ENCODE results near the gene NHS. TPM values are rescaled to one million over a fixed set of nuclear protein-coding genes. Genes with fewer than 3 reads are reported as not detected.

NHS gene
- total and polyA plus RNA-seq, 2 of the 13 experiments (the other 11 are each of a cell fraction or from before 2014, with no cell fraction given): 0.02 TPM; not detected in 1

GRCh38 chrX:17682259-17682658 is 307.3 kb downstream of the NHS start:
- in situ Hi-C loops (cut with HindIII; ENCODE audit: extremely low pct_ligation_motif_present, low pct_unique_long_range_greater_than_20kb): loop anchor here (25.0 kb wide), 1 partner anchor 445 kb away; no protein-coding TSS in a partner anchor

More at GRCh38 chrX:17682259-17682658, 307.3 kb downstream of the NHS start:
- no peaks in the 10 kb centered on the region for H3K27me3 ChIP-seq (ENCODE audit: control insufficient read depth in 1 of 2, insufficient read depth in 2 of 2, low read length in 2 of 2)
- no peak overlapping the region for H2AFZ ChIP-seq (ENCODE audit: low read length)
- H3K9me3 ChIP-seq (ENCODE audit: low read length): no peaks in the 10 kb centered on the region
- no TSS peak for BruUV-seq (replicated peaks)
- H3K27ac ChIP-seq (ENCODE audit: extremely low read length, insufficient read depth, low read length): no peak overlapping the region
- H3K79me2 ChIP-seq (ENCODE audit: insufficient read depth, low read length): no peaks in the 10 kb centered on the region
- intact Hi-C loops (cut with micrococcal nuclease; ENCODE audit: unreplicated experiment): no loop called here
- DNase-seq (ENCODE audit: low spot score) (no peak), FAIRE-seq (no peak), ATAC-seq (no peak)
- TF ChIP-seq ZNF17 (CRISPR knock-in tag; IDR thresholded peaks at IDR 0.05) (no peak), DZIP1 (CRISPR knock-in tag; IDR thresholded peaks at IDR 0.05) (no peak), ATF3 (CRISPR knock-in tag; IDR thresholded peaks at IDR 0.05) (no peak), ZNF280B (CRISPR knock-in tag; IDR thresholded peaks at IDR 0.05; ENCODE audit: borderline replicate concordance) (no peak), CCAR2 (optimal IDR thresholded peaks at IDR 0.05; ENCODE audit: low read depth, low read length) (no peak), ZBTB7B (CRISPR knock-in tag; IDR thresholded peaks at IDR 0.05) (no peak), ZNF143 (CRISPR knock-in tag; IDR thresholded peaks at IDR 0.05) (no peak), ZNF619 (CRISPR knock-in tag; IDR thresholded peaks at IDR 0.05) (no peak), SIN3A (IDR thresholded peaks at IDR 0.05; ENCODE audit: borderline replicate concordance, low read depth, low read length) (no peak)
- TF ChIP-seq, protein P1, sequence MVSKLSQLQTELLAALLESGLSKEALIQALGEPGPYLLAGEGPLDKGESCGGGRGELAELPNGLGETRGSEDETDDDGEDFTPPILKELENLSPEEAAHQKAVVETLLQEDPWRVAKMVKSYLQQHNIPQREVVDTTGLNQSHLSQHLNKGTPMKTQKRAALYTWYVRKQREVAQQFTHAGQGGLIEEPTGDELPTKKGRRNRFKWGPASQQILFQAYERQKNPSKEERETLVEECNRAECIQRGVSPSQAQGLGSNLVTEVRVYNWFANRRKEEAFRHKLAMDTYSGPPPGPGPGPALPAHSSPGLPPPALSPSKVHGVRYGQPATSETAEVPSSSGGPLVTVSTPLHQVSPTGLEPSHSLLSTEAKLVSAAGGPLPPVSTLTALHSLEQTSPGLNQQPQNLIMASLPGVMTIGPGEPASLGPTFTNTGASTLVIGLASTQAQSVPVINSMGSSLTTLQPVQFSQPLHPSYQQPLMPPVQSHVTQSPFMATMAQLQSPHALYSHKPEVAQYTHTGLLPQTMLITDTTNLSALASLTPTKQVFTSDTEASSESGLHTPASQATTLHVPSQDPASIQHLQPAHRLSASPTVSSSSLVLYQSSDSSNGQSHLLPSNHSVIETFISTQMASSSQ (IDR thresholded peaks at IDR 0.05; ENCODE audit: low read depth): no peak
- TF ChIP-seq, protein P1 (CRISPR knock-in tag; IDR thresholded peaks at IDR 0.05; ENCODE audit: borderline replicate concordance): no peak
- TF ChIP-seq, protein P2, sequence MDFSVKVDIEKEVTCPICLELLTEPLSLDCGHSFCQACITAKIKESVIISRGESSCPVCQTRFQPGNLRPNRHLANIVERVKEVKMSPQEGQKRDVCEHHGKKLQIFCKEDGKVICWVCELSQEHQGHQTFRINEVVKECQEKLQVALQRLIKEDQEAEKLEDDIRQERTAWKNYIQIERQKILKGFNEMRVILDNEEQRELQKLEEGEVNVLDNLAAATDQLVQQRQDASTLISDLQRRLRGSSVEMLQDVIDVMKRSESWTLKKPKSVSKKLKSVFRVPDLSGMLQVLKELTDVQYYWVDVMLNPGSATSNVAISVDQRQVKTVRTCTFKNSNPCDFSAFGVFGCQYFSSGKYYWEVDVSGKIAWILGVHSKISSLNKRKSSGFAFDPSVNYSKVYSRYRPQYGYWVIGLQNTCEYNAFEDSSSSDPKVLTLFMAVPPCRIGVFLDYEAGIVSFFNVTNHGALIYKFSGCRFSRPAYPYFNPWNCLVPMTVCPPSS (IDR thresholded peaks at IDR 0.05): no peak
- H3K9ac ChIP-seq (ENCODE audit: insufficient read depth, low read depth, low read length): no peak overlapping the region
- no peak overlapping the region for H3K4me3 ChIP-seq (replicated peaks in 1 of 3; ENCODE audit: insufficient read depth in 1 of 3, low read depth in 2 of 3, low read length in 3 of 3)
- H3K4me2 ChIP-seq (ENCODE audit: low read depth, low read length): no peak overlapping the region
- CTCF ChIA-PET (ENCODE audit: low intra/inter-chr PET ratio, low total read pairs): no interaction called here
- no peaks in the 10 kb centered on the region for H3K36me3 ChIP-seq (replicated peaks in 1 of 2; ENCODE audit: control insufficient read depth in 1 of 2, insufficient read depth in 2 of 2, low read length in 2 of 2)
- H3K4me1 ChIP-seq (ENCODE audit: insufficient read depth, low read length): no peaks in the 10 kb centered on the region
- 42% methylated on average over 2 of the region's 2 CpGs for WGBS (ENCODE audit: low lambda C conversion rate)
- H4K20me1 ChIP-seq (ENCODE audit: insufficient read depth, low read length): no peaks in the 10 kb centered on the region
- POLR2A ChIA-PET: no interaction called here
